HG02840 (cell line): ENCODE measurements around the gene CACNA1G.

ENCODE experiments used
- ATAC-seq: cut with Tn5 transposase; IDR thresholded peaks from one replicate; pipeline ENCODE4 v1.9.1; 2021; ENCODE audit warnings: mild to moderate bottlenecking, moderate library complexity, moderate number of reproducible peaks; ENCODE audit not compliant: unreplicated experiment, low FRiP score

The CACNA1G gene

DNA sequence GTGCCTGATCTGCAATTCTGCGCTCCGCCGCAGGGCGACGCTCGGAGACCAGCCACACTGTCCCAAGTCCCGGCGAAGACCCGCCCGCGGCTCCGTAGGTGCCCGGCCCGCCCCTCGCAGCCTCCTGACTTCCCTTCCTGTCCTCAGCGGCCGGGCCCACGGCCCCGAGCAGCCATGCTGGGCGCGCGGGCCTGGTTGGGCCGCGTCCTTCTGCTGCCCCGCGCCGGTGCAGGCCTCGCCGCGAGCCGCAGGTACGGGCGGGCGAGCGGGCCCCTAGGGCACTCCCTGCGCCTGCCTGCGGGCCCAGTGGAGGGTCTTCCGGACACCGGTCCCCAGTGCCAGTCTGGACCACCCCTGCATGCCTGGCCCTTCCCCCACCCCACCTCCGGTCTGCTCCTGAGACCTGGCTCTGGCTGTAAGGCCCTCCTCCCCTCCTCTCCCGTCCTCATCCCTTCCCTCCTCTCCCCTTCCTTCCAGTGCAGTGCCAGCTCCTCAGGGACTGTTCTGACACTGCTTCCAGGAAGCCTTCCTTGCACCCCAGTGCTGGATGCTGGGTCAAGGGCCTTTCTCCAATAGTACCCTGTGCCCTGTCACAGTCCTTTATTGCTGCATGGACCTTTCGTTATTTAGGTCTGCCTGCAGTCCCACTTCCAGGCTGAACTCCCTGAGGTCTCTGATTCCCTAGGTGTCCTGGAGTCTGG is 13.3 kb upstream of the CACNA1G start, which contains the start of gene SPATA20:
Gene SPATA20 (plus strand): TSS at position 140 of the 701 bp plus-strand sequence. CDS start 35 bp downstream, at position 175.
- ATAC-seq: peak; percentile 68

DNA sequence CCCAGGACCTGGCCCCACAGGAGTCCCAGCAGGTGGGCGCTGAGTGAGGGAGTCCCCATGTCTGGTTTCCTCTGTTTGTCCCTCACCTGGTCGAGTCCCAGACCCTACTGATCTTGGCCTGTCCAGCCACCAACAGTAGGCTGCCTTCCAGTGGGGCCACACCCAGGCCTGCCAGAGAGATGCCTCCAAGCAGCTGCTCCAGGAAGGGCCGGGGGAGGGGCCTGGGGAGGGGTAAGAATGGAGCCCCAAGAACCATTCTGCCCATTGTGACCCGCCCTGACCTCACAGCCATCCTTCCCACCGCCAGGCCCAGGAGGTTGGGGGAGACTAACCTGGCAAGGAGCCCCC is 12.8 kb upstream of the CACNA1G start:
- ATAC-seq: no peak

DNA sequence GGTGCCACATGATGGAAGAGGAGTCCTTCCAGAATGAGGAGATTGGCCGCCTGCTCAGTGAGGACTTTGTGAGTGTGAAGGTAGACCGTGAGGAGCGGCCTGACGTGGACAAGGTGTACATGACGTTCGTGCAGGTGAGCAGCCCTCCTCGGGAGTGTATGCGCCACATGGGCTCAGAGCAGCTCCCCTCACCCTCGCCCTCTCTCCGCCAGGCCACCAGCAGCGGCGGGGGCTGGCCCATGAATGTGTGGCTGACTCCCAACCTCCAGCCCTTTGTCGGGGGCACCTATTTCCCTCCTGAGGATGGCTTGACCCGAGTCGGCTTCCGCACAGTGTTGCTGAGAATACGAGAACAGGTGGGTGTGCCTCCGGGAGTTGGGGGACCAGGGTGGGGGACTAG is 11.7 kb upstream of the CACNA1G start:
- ATAC-seq: no peak

DNA sequence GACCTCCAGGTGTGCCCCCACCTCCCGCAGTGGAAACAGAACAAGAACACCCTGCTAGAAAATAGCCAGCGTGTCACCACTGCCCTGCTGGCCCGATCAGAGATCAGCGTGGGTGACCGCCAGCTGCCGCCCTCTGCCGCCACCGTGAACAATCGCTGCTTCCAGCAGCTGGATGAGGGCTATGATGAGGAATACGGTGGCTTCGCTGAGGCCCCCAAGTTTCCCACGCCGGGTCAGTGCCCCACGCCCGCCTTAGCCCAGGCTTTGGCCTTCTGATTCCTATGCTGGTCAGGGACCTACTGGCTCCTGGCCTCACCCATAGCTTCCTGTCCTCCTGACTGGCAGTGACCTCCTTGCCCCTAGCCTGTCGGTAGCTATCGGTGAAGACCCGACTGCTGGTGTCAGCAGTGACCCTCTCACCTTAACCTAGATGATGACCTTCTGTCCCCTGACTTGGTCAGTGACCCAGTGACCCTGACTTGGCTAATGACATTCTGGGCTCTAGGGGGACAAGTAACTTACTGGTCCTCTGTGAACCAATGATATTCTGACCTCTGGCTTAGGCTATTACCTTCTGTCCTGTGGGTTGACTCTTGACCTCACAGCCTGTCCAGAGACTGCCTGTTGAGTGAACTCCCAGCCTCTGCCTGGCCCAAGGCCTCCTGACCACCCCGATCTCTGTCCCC is 11.1 kb upstream of the CACNA1G start:
- ATAC-seq: no peak

- no peak for ATAC-seq
Observed at GRCh38 chr17:50549969-50550368, 10.5 kb upstream of the CACNA1G start.

- ATAC-seq: no peak
Observed at GRCh38 chr17:50550661-50551432, 9.7 kb upstream of the CACNA1G start.

- ATAC-seq: no peak
Observed at GRCh38 chr17:50551433-50551815, 9.1 kb upstream of the CACNA1G start.

GRCh38 chr17:50551884-50552283 is 8.6 kb upstream of the CACNA1G start:
- no peak for ATAC-seq

DNA sequence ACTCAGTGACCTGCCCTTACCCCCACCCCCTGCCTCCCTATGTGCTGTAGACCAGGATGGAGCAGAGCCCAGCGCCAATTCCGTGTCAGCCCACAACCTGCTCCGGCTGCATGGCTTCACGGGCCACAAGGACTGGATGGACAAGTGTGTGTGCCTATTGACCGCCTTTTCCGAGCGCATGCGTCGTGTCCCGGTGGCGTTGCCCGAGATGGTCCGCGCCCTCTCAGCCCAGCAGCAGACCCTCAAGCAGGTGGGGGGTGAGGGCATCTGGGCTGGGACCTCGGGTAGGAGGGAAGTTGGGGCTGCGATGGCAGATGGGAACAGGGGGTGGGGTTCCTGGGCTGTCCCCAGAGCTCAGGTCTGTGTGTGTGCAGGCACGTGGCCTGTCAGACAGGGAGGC is 6.3 kb upstream of the CACNA1G start:
- no peak for ATAC-seq

GRCh38 chr17:50556803-50557202 is 3.7 kb upstream of the CACNA1G start:
- ATAC-seq: no peak

- ATAC-seq: no peak
Observed at GRCh38 chr17:50557630-50558029, 2.9 kb upstream of the CACNA1G start.

DNA sequence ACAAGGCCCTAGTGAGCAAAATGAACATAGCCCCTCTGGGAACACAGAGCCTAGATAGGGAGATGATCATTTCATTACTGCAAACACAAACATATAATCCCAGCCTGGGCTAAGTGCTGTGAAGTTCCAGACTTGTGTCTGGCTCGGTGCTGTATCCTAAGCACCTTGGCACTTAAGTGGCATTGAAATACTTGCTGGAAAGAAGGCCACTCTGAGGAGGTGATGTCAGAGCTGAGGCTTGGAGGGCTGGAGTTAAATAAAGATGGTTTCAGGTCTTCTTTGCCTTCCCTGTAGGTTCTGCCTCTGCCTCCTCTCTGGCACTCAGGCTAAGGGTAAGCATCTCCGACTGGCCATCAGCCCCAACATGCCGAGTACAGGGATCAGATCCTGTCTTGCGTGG is 2.4 kb upstream of the CACNA1G start:
- no peak for ATAC-seq

- ATAC-seq: no peak
Observed at GRCh38 chr17:50558581-50558940, 2.0 kb upstream of the CACNA1G start.

DNA sequence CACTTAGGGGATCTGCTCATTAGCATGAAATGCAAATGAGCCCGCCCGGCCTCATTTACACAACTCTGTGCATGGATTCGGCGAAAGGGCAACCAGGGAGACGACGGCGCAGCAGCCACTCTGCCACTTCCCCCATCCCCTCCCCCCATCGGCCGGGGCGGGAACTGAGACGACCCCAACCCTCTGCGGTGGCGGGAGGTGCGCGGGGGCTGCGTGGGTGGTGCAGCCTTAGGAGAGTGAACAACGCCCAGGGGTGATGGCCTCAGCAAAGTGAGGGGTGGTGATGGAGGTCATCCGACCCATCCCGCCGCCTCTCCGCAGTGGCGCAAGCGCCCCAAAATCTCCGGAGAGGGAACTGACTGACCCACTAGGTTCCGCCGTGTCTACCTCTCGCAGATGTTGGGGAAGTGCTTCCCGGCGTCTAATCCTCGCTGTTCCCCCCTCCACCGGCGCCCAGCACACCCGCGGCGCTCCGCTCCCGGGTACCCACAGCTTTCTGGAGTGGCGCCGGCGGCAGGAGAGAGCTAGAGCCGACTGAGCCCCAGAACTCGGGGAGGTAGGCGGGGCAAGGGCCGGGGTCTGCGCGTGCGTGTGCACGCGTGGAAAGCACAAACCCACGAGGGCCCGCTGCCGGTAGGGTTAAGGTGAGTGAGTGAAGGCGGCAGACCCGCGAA is 1.4 kb upstream of the CACNA1G start:
- ATAC-seq: no peak

DNA sequence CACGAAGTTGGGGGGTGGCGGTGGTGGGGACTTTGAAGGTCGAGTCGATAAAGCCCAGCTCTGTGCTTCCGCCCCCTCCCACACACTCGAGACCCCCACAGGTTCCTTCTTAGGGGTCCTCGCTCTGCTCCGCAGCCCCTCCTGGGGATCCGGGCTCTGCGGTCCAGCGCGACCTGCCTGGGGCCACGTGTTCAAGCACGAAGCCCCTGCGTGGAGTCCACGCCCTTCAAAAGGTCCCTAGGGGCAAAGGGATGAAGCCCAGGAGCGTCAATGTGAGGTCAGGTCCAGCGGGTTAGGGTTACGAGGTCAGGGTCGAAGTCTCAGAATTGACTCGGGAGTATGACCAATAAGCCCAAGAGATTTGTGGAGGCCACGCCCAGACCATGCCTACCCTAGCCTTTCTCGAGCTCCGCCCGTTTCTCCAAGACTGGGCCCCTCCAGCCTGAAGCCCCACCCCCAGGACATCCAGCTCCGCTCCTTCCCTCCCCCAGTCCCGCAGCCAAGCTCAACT is 786 bp upstream of the CACNA1G start:
- no peak for ATAC-seq

DNA sequence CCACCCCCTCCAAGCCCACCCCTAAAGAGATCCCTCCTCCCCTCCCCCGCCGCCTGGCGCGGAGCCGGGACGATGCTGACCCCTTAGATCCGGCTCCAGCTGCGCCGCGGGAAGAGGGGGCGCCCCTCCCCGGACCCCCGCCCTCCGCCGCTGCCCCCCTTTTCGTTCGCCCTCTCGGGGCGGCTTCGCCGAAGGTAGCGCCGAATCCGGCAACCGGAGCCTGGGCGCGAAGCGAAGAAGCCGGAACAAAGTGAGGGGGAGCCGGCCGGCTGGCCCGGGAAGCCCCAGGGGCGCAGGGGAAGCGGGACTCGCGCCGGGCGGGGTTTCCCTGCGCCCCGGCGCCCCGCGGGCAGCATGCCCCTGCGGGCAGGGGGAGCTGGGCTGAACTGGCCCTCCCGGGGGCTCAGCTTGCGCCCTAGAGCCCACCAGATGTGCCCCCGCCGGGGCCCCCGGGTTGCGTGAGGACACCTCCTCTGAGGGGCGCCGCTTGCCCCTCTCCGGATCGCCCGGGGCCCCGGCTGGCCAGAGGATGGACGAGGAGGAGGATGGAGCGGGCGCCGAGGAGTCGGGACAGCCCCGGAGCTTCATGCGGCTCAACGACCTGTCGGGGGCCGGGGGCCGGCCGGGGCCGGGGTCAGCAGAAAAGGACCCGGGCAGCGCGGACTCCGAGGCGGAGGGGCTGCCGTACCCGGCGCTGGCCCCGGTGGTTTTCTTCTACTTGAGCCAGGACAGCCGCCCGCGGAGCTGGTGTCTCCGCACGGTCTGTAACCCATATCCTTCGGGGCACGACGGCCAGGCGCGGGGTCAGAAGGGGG is 623 bp downstream of the CACNA1G start:
- no peak for ATAC-seq

GRCh38 chr17:50561746-50562141 is 1.2 kb downstream of the CACNA1G start:
- ATAC-seq: no peak

GRCh38 chr17:50562242-50563091 is 2.0 kb downstream of the CACNA1G start:
- ATAC-seq: no peak

- ATAC-seq: no peak
Observed at GRCh38 chr17:50563092-50563511, 2.6 kb downstream of the CACNA1G start.
